Lung (tissue), 12 donors: ENCODE results near the gene SLC30A3. TPM values are rescaled to one million over a fixed set of nuclear protein-coding genes. Genes with fewer than 3 reads are reported as not detected.

ENCODE experiments used
- ATAC-seq: fragments of 200-7000 bp; cut with Tn5 transposase; one replicate; pipeline ENCODE4 v1.9.1; 2020; ENCODE audit warnings: moderate number of reproducible peaks; ENCODE audit not compliant: insufficient read depth, low FRiP score
- DNase-seq, 3 donors: peaks; one replicate each; pipeline ENCODE4 v3.0.0-alpha.2; 2013 to 2017
- H3K27ac ChIP-seq, 2 donors: one replicate each; pipeline ENCODE4 v1.5.1; 2013; ENCODE audit warnings: mild to moderate bottlenecking in 2 of 2, moderate library complexity in 2 of 2, control low read depth in 1 of 2, inconsistent platforms in 1 of 2, low read depth in 1 of 2, low read length in 1 of 2
- H3K27me3 ChIP-seq, 3 donors: one replicate each; pipeline ENCODE4 v1.5.1; 2013; ENCODE audit warnings: low read length in 2 of 3; ENCODE audit not compliant: control insufficient read depth in 3 of 3, insufficient read depth in 3 of 3
- H3K36me3 ChIP-seq, 4 donors: one replicate each; pipeline ENCODE4 v1.5.1; 2013; ENCODE audit warnings: low read length in 4 of 4, mild to moderate bottlenecking in 1 of 4, moderate library complexity in 1 of 4; ENCODE audit not compliant: control insufficient read depth in 4 of 4, insufficient read depth in 4 of 4
- H3K4me1 ChIP-seq, 5 donors: one replicate each; pipeline ENCODE4 v1.5.1; 2013; ENCODE audit warnings: low read length in 5 of 5, mild to moderate bottlenecking in 2 of 5, moderate library complexity in 1 of 5; ENCODE audit not compliant: control insufficient read depth in 5 of 5, insufficient read depth in 5 of 5
- H3K4me3 ChIP-seq: one replicate; pipeline ENCODE4 v1.5.1; 2013; ENCODE audit warnings: mild to moderate bottlenecking, control low read depth, moderate library complexity
- H3K9ac ChIP-seq, 2 donors: one replicate each; pipeline ENCODE4 v1.5.1; 2013; ENCODE audit warnings: low read length in 2 of 2, control low read depth in 1 of 2; ENCODE audit not compliant: insufficient read depth in 1 of 2
- H3K9me3 ChIP-seq, 4 donors: one replicate each; pipeline ENCODE4 v1.5.1; 2013; ENCODE audit warnings: low read length in 3 of 4, mild to moderate bottlenecking in 1 of 4, moderate library complexity in 1 of 4; ENCODE audit not compliant: control insufficient read depth in 4 of 4, insufficient read depth in 3 of 4
- WGBS, 2 donors: extraction: QIAGEN DNeasy Blood & Tissue Kit; methylation state at CpG; one replicate each; pipeline ENCODE4 v1.1.7; 2013; 5-methylcytosine and 5-hydroxymethylcytosine counted together
- polyA plus RNA-seq, 2 donors: library from polyadenylated mRNA; stranded (reverse); fragments of 200-250 nt; gene quantifications; one replicate each; pipeline ENCODE4 v1.2.1, GENCODE V29; 2013
- total RNA-seq, 2 donors: library from RNA; depleted of rRNA in 1 of 2; stranded (reverse); fragments of >200 nt in 1 of 2; gene quantifications; one replicate each; pipeline ENCODE4 v1.2.1, GENCODE V29; 2014 to 2021
- TF ChIP-seq, protein P1 (sequence below): IDR thresholded peaks from 2 replicates; pipeline ENCODE4 v1.5.1; 2012; ENCODE audit warnings: mild to moderate bottlenecking; ENCODE audit errors: control extremely low read depth, extremely low read depth
- donor health status: control.
- donor health status: control.
- donor health status: Bipolar disorder and iron deficiency.
- donor health status: healthy.
- donor health status: DM: yes; HTN: yes; CAD: no.

SLC30A3 gene
- total and polyA plus RNA-seq, 4 donors: 0.11 to 0.77 (median 0.34) TPM

DNA sequence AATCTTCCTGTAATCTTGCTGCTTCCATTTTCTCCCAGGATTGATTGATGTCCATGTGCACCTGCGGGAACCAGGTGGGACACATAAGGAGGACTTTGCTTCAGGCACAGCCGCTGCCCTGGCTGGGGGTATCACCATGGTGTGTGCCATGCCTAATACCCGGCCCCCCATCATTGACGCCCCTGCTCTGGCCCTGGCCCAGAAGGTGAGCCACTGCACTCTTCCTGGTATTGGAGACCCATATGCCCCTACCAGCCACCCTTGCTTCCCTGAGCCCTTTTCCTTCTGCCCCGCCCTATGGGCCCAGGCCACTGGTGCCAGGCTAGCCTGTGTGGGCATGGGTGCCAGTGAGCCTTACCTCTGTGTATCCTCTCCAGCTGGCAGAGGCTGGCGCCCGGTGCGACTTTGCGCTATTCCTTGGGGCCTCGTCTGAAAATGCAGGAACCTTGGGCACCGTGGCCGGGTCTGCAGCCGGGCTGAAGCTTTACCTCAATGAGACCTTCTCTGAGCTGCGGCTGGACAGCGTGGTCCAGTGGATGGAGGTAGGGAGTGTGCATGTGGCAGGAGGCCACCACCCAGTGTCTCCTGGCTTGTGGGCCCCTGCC, 25.4 kb downstream of the SLC30A3 start:
- DNase-seq (no peak), ATAC-seq (no peak)
- H3K27me3 ChIP-seq: no peaks in the 10 kb centered on the region
- no peaks in the 10 kb centered on the region for H3K4me1 ChIP-seq
- no peak overlapping the region for H3K9ac ChIP-seq
- no peak overlapping the region for H3K4me3 ChIP-seq
- H3K27ac ChIP-seq: no peak overlapping the region
- peaks cover 35 to 89% (median 46%) of the 10 kb centered on the region in 4 donors for H3K36me3 ChIP-seq
- no peaks in the 10 kb centered on the region for H3K9me3 ChIP-seq
- TF ChIP-seq, protein P1, sequence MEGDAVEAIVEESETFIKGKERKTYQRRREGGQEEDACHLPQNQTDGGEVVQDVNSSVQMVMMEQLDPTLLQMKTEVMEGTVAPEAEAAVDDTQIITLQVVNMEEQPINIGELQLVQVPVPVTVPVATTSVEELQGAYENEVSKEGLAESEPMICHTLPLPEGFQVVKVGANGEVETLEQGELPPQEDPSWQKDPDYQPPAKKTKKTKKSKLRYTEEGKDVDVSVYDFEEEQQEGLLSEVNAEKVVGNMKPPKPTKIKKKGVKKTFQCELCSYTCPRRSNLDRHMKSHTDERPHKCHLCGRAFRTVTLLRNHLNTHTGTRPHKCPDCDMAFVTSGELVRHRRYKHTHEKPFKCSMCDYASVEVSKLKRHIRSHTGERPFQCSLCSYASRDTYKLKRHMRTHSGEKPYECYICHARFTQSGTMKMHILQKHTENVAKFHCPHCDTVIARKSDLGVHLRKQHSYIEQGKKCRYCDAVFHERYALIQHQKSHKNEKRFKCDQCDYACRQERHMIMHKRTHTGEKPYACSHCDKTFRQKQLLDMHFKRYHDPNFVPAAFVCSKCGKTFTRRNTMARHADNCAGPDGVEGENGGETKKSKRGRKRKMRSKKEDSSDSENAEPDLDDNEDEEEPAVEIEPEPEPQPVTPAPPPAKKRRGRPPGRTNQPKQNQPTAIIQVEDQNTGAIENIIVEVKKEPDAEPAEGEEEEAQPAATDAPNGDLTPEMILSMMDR: no peak
- 97 to 98% methylated on average over 15 of the region's 15 CpGs for WGBS, 2 donors

DNA sequence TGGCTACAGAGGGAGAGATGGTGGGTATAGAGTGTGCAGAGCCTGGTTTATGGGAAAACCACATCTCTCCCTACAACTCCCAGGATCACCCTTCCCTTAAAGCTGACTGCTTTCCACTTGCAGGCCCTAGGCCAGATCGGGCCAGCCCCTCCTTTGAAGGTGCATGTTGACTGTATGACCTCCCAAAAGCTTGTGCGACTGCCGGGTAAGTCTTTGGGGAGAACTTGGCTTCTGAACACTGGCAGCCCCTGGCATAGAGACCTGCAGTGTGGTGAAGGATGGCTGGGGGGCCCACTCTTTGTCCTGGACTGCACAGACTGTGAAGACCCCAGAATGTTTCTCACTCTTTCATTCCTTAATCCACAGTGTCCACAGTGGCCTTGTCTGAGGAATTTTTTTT, 26.2 kb downstream of the SLC30A3 start:
- WGBS, 2 donors: 92 to 93% methylated on average over 3 of the region's 3 CpGs
- H3K27me3 ChIP-seq: no peaks in the 10 kb centered on the region
- DNase-seq (no peak), ATAC-seq (no peak)
- H3K4me3 ChIP-seq: no peak overlapping the region
- no peaks in the 10 kb centered on the region for H3K4me1 ChIP-seq
- H3K9ac ChIP-seq: no peak overlapping the region
- no peak overlapping the region for H3K27ac ChIP-seq
- no peaks in the 10 kb centered on the region for H3K9me3 ChIP-seq
- peaks cover 41 to 89% (median 51%) of the 10 kb centered on the region in 4 donors for H3K36me3 ChIP-seq
- TF ChIP-seq, protein P1: no peak

DNA sequence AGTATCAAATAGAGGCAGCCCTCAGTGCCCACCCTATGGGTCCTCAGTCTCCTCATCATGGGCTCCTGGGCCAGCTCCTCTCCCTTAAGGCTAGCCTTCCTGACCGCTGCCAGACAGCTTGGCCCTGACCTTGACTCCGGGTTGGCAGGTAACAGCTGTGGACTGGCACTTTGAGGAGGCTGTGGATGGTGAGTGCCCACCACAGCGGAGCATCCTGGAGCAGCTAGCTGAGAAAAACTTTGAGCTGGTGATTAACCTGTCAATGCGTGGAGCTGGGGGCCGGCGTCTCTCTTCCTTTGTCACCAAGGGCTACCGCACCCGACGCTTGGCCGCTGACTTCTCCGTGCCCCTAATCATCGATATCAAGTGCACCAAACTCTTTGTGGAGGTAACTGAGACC, 26.7 kb downstream of the SLC30A3 start:
- TF ChIP-seq, protein P1: no peak
- no peak for ATAC-seq
- WGBS, 2 donors: 96 to 97% methylated on average over 12 of the region's 12 CpGs

DNA sequence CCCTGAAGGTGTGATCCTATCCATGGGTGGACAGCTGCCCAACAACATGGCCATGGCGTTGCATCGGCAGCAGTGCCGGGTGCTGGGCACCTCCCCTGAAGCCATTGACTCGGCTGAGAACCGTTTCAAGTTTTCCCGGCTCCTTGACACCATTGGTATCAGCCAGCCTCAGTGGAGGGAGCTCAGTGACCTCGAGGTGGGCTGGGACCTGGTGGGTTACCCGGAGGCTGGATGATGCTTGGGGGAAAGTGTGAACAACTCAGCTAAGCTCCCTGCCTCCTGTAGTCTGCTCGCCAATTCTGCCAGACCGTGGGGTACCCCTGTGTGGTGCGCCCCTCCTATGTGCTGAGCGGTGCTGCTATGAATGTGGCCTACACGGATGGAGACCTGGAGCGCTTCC, 29.5 kb downstream of the SLC30A3 start:
- TF ChIP-seq, protein P1: no peak
- H3K27me3 ChIP-seq: no peaks in the 10 kb centered on the region
- no peak overlapping the region for H3K4me3 ChIP-seq
- DNase-seq (no peak), ATAC-seq (no peak)
- no peaks in the 10 kb centered on the region for H3K9me3 ChIP-seq
- no peaks in the 10 kb centered on the region for H3K4me1 ChIP-seq
- 95 to 97% methylated on average over 14 of the region's 14 CpGs for WGBS, 2 donors
- no peak overlapping the region for H3K9ac ChIP-seq
- H3K27ac ChIP-seq: no peak overlapping the region
- peaks cover 40 to 71% (median 45%) of the 10 kb centered on the region in 4 donors for H3K36me3 ChIP-seq

More for the DNA sequence above, 26.7 kb downstream of the SLC30A3 start:
- Histone ChIP-seq H3K27me3 (no peaks in the 10 kb centered on the region), H3K9ac (no peak overlapping the region), H3K4me1 (no peaks in the 10 kb centered on the region), H3K36me3 (peaks cover 44 to 86% (median 56%) of the 10 kb centered on the region in 4 donors), H3K4me3 (no peak overlapping the region), H3K9me3 (no peaks in the 10 kb centered on the region), H3K27ac (no peak overlapping the region)
- no peak for DNase-seq
